Esophagus squamous epithelium (tissue), 4 donors: ENCODE measurements around the gene HK2.
"Not testable (repeated sequence)": the region's sequence is repeated elsewhere in the genome, so short reads cannot be mapped to it uniquely, and the experiment has no call there.

ENCODE experiments used
- CTCF ChIP-seq, 6 experiments: fragments of 450-650 bp in 4 of 6; fragments of 200-600 bp in 2 of 6; sonication (generic) in 2 of 6; IDR thresholded peaks; one replicate each; pipeline ENCODE4 v1.5.1; 2016 to 2019; ENCODE audit warnings: antibody characterized with exemption in 6 of 6, mild to moderate bottlenecking in 4 of 6, moderate library complexity in 4 of 6
- POLR2A ChIP-seq, 4 donors: fragments of 450-650 bp; IDR thresholded peaks; one replicate each; pipeline ENCODE4 v1.6.1; 2017; ENCODE audit warnings: antibody characterized with exemption in 4 of 4, mild to moderate bottlenecking in 4 of 4, moderate library complexity in 3 of 4

- TF ChIP-seq CTCF, POLR2A (IDR thresholded peaks at IDR 0.05): not testable (repeated sequence)
These were observed 386 bp downstream of the HK2 start for GRCh38 chr2:74834234-74834791.
